RWPE2 (cell line): Measurements from ENCODE around the gene BMX.

ENCODE experiments used
- ATAC-seq: fragments of 200-7000 bp; cut with Tn5 transposase; 3 replicates; pipeline ENCODE4 v1.9.1; 2021; ENCODE audit warnings: low read depth
- DNase-seq: peaks from one replicate; pipeline ENCODE4 v3.0.0-alpha.2; 2020; ENCODE audit warnings: low spot score
- H3K27ac ChIP-seq: fragments of 450-650 bp; 2 replicates; pipeline ENCODE4 v1.5.1; 2017; ENCODE audit warnings: mild to moderate bottlenecking; ENCODE audit not compliant: poor library complexity, severe bottlenecking
- H3K27me3 ChIP-seq: fragments of 250-450 bp; sonication (Bioruptor Pico); 2 replicates; pipeline ENCODE4 v1.5.1; 2021; ENCODE audit warnings: mild to moderate bottlenecking, moderate library complexity; ENCODE audit not compliant: insufficient read depth, poor library complexity, severe bottlenecking
- H3K36me3 ChIP-seq: fragments of 250-450 bp; sonication (Bioruptor Pico); 2 replicates; pipeline ENCODE4 v1.5.1; 2020; ENCODE audit warnings: low read depth, mild to moderate bottlenecking, moderate library complexity
- H3K4me1 ChIP-seq: fragments of 250-450 bp; sonication (Bioruptor Pico); 2 replicates; pipeline ENCODE4 v1.5.1; 2021; ENCODE audit warnings: mild to moderate bottlenecking, moderate library complexity; ENCODE audit not compliant: insufficient read depth, poor library complexity, severe bottlenecking
- H3K4me3 ChIP-seq: fragments of 250-450 bp; sonication (Bioruptor Pico); 2 replicates; pipeline ENCODE4 v1.5.1; 2021; ENCODE audit warnings: mild to moderate bottlenecking, moderate library complexity; ENCODE audit not compliant: severe bottlenecking
- H3K9me3 ChIP-seq: fragments of 250-450 bp; sonication (Bioruptor Pico); 2 replicates; pipeline ENCODE4 v1.5.1; 2021; ENCODE audit warnings: mild to moderate bottlenecking, moderate library complexity; ENCODE audit not compliant: severe bottlenecking
- TF ChIP-seq, protein P1 (sequence below): fragments of 450-650 bp; IDR thresholded peaks from one replicate; pipeline ENCODE4 v1.5.1; 2017; ENCODE audit warnings: mild to moderate bottlenecking, moderate library complexity; ENCODE audit not compliant: poor library complexity, severe bottlenecking

Gene BMX

GRCh38 chrX:15495801-15496200 is 4.8 kb upstream of the BMX start:
- ATAC-seq (no peak), DNase-seq (no peak)
- H3K4me3 ChIP-seq = no peak overlapping the region
- H3K4me1 ChIP-seq = no peaks in the 10 kb centered on the region
- no peak overlapping the region for H3K27ac ChIP-seq
- no peaks in the 10 kb centered on the region for H3K27me3 ChIP-seq
- H3K9me3 ChIP-seq = no peaks in the 10 kb centered on the region
- TF ChIP-seq, protein P1, sequence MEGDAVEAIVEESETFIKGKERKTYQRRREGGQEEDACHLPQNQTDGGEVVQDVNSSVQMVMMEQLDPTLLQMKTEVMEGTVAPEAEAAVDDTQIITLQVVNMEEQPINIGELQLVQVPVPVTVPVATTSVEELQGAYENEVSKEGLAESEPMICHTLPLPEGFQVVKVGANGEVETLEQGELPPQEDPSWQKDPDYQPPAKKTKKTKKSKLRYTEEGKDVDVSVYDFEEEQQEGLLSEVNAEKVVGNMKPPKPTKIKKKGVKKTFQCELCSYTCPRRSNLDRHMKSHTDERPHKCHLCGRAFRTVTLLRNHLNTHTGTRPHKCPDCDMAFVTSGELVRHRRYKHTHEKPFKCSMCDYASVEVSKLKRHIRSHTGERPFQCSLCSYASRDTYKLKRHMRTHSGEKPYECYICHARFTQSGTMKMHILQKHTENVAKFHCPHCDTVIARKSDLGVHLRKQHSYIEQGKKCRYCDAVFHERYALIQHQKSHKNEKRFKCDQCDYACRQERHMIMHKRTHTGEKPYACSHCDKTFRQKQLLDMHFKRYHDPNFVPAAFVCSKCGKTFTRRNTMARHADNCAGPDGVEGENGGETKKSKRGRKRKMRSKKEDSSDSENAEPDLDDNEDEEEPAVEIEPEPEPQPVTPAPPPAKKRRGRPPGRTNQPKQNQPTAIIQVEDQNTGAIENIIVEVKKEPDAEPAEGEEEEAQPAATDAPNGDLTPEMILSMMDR = no peak
- H3K36me3 ChIP-seq = no peaks in the 10 kb centered on the region

GRCh38 chrX:15496824-15497223 is 3.8 kb upstream of the BMX start:
- ATAC-seq = no peak
- H3K27ac ChIP-seq = no peak overlapping the region
- H3K9me3 ChIP-seq = no peaks in the 10 kb centered on the region
- no peak for DNase-seq
- H3K4me3 ChIP-seq = no peak overlapping the region
- H3K36me3 ChIP-seq = no peaks in the 10 kb centered on the region
- no peaks in the 10 kb centered on the region for H3K4me1 ChIP-seq
- H3K27me3 ChIP-seq = no peaks in the 10 kb centered on the region
- TF ChIP-seq, protein P1 = no peak

GRCh38 chrX:15497865-15498264 is 2.7 kb upstream of the BMX start:
- TF ChIP-seq, protein P1 = peak; percentile 49
- Histone ChIP-seq H3K27ac (no peak overlapping the region), H3K27me3 (no peaks in the 10 kb centered on the region), H3K4me1 (no peaks in the 10 kb centered on the region), H3K4me3 (no peak overlapping the region), H3K9me3 (no peaks in the 10 kb centered on the region), H3K36me3 (no peaks in the 10 kb centered on the region)
- DNase-seq (no peak), ATAC-seq (0 out of 3 replicates have a peak, but pooled peaks have one; percentile 36)

DNA sequence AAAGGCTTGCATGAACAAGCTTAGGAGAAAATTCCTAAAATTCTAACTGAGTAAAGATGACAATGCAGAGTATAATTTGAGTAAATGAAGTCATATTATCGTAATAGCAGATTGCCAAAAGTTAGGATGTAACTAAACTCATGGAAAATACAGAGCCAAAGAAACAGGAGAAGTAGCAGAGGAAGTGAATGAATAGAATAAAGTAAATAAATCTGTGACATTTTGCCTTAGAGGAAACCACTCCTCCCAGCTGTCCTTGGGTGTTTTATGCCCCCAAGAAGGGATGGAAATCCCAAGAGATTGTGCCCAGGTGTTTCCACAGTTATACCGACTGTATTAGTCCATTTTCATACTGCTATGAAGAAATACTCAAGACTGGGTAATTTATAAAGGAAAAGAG is 1.9 kb upstream of the BMX start:
- H3K4me1 ChIP-seq = no peaks in the 10 kb centered on the region
- ATAC-seq (no peak), DNase-seq (no peak)
- H3K27me3 ChIP-seq = no peaks in the 10 kb centered on the region
- no peaks in the 10 kb centered on the region for H3K9me3 ChIP-seq
- H3K36me3 ChIP-seq = no peaks in the 10 kb centered on the region
- no peak overlapping the region for H3K4me3 ChIP-seq
- no peak overlapping the region for H3K27ac ChIP-seq
- TF ChIP-seq, protein P1 = no peak

DNA sequence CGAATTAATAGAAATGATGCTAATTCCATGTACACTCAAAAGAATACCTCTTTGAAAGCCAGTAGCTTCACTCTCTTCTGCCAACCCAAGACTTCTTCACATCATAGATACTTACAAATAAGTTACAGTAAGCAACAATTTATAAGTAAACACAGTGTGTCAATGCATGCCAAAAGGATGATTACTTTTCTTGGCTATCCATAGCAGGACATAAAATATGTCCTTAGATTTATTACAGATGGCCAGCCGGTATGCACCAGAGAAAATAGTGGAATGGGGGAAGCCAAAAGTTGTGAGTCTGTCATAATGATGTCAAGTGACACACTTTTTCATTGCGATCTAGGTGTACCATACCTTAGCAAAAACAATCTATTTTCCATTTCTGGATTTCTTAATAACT is 631 bp upstream of the BMX start:
- no peak for DNase-seq
- TF ChIP-seq, protein P1 = no peak
- Histone ChIP-seq H3K9me3 (no peaks in the 10 kb centered on the region), H3K36me3 (no peaks in the 10 kb centered on the region), H3K4me3 (no peak overlapping the region), H3K27ac (no peak overlapping the region), H3K4me1 (peaks cover 4% of the 10 kb centered on the region), H3K27me3 (no peaks in the 10 kb centered on the region)
- ATAC-seq = no peak
